Tibial nerve (tissue), 4 donors: Measurements from ENCODE around the gene MEIS1. TPM values are rescaled to one million over a fixed set of nuclear protein-coding genes. Genes with fewer than 3 reads are reported as not detected.

Source experiments
- DNase-seq, 2 donors: peaks; one replicate each; pipeline ENCODE4 v3.0.0-alpha.2; 2019; ENCODE audit warnings: low spot score in 2 of 2
- H3K27ac ChIP-seq, 4 donors: fragments of 200-600 bp; sonication (generic) in 3 of 4; one replicate each; pipeline ENCODE4 v1.5.1; 2017 to 2019; ENCODE audit warnings: mild to moderate bottlenecking in 1 of 4
- H3K27me3 ChIP-seq, 2 donors: fragments of 200-600 bp; sonication (generic) in 1 of 2; one replicate each; pipeline versions ENCODE4 v1.5.1 to v1.6.0; 2017 to 2019
- H3K36me3 ChIP-seq, 3 donors: fragments of 200-600 bp; sonication (generic); one replicate each; pipeline ENCODE4 v1.5.1; 2018 to 2019
- H3K4me1 ChIP-seq, 4 donors: fragments of 200-600 bp; sonication (generic) in 3 of 4; one replicate each; pipeline ENCODE4 v1.5.1; 2017 to 2019
- H3K4me3 ChIP-seq, 4 donors: fragments of 200-600 bp; sonication (generic) in 3 of 4; one replicate each; pipeline ENCODE4 v1.5.1; 2017 to 2019; ENCODE audit warnings: mild to moderate bottlenecking in 1 of 4, moderate library complexity in 1 of 4
- H3K9me3 ChIP-seq, 4 donors: fragments of 200-600 bp; sonication (generic) in 3 of 4; one replicate each; pipeline ENCODE4 v1.5.1; 2017 to 2019
- EP300 ChIP-seq, 2 donors: sonication (generic); formaldehyde crosslinking; IDR thresholded peaks; one replicate each; pipeline ENCODE4 v1.6.1; 2017; ENCODE audit warnings: antibody characterized with exemption in 2 of 2, mild to moderate bottlenecking in 1 of 2
- POLR2A ChIP-seq, 2 donors: fragments of 450-650 bp; IDR thresholded peaks; one replicate each; pipeline ENCODE4 v1.6.1; 2017; ENCODE audit warnings: antibody characterized with exemption in 2 of 2, mild to moderate bottlenecking in 2 of 2, moderate library complexity in 2 of 2
- WGBS, 2 donors: methylation state at CpG; one replicate each; pipeline ENCODE4 v1.1.5; 2018; 5-methylcytosine and 5-hydroxymethylcytosine counted together
- total RNA-seq, 4 donors: library from RNA; depleted of rRNA; stranded (reverse); fragments of >200 nt; gene quantifications; one replicate each; pipeline ENCODE4 v1.1.0, GENCODE V29; 2016
- TF ChIP-seq, protein P1 (sequence below), 5 experiments: fragments of 200-600 bp in 3 of 5; fragments of 450-650 bp in 2 of 5; sonication (generic) in 3 of 5; IDR thresholded peaks; one replicate each; pipeline ENCODE4 v1.5.1; 2016 to 2019; ENCODE audit warnings: antibody characterized with exemption in 5 of 5, mild to moderate bottlenecking in 3 of 5, moderate library complexity in 2 of 5

Gene MEIS1
- total RNA-seq, 4 donors from 2014 or later, result 9.0 to 18.4 (median 12.5) TPM

GRCh38 chr2:66544258-66544657 lies 109.3 kb downstream of the MEIS1 start:
- no peak for TF ChIP-seq EP300 (IDR thresholded peaks at IDR 0.05)
- TF ChIP-seq, protein P1, sequence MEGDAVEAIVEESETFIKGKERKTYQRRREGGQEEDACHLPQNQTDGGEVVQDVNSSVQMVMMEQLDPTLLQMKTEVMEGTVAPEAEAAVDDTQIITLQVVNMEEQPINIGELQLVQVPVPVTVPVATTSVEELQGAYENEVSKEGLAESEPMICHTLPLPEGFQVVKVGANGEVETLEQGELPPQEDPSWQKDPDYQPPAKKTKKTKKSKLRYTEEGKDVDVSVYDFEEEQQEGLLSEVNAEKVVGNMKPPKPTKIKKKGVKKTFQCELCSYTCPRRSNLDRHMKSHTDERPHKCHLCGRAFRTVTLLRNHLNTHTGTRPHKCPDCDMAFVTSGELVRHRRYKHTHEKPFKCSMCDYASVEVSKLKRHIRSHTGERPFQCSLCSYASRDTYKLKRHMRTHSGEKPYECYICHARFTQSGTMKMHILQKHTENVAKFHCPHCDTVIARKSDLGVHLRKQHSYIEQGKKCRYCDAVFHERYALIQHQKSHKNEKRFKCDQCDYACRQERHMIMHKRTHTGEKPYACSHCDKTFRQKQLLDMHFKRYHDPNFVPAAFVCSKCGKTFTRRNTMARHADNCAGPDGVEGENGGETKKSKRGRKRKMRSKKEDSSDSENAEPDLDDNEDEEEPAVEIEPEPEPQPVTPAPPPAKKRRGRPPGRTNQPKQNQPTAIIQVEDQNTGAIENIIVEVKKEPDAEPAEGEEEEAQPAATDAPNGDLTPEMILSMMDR (IDR thresholded peaks at IDR 0.05), result no peak
- TF ChIP-seq POLR2A (IDR thresholded peaks at IDR 0.05), result no peak
- no peaks in the 10 kb centered on the region for H3K4me1 ChIP-seq

DNA sequence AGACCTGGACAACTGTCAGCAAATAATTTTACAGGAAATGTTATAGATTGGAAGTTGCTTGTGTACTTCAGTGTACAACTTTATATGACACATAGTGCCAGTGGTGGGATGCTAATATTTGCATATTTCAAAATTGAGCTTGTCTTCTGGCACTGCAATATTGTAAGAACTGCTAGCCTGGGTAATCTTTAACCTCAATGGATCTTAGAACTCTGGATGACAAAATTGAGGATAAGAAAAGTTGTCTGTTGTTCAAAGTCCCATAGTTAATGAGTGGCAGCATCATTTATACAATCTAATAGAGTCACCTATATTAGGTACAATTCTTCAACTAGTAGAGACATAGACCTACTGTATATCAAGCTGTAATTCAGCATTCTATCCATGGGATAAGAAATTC lies 110.3 kb downstream of the MEIS1 start:
- Histone ChIP-seq H3K27me3 (no peaks in the 10 kb centered on the region), H3K9me3 (no peaks in the 10 kb centered on the region), H3K36me3 (no peaks in the 10 kb centered on the region), H3K4me1 (no peaks in the 10 kb centered on the region), H3K27ac (no peak overlapping the region), H3K4me3 (no peak overlapping the region)
- TF ChIP-seq, protein P1 (IDR thresholded peaks at IDR 0.05), result no peak
- no peak for TF ChIP-seq POLR2A (IDR thresholded peaks at IDR 0.05)
- no peak for TF ChIP-seq EP300 (IDR thresholded peaks at IDR 0.05)
- no peak for DNase-seq

More at GRCh38 chr2:66544258-66544657, 109.3 kb downstream of the MEIS1 start:
- 79 to 86% methylated on average over 2 of the region's 2 CpGs for whole genome bisulfite sequencing, 2 donors
- no peak overlapping the region for H3K27ac ChIP-seq
- no peak overlapping the region for H3K4me3 ChIP-seq
- no peaks in the 10 kb centered on the region for H3K27me3 ChIP-seq
- H3K36me3 ChIP-seq, result no peaks in the 10 kb centered on the region
- no peak for DNase-seq
- no peaks in the 10 kb centered on the region for H3K9me3 ChIP-seq

- Histone ChIP-seq H3K27ac (no peak overlapping the region), H3K27me3 (no peaks in the 10 kb centered on the region), H3K4me1 (no peaks in the 10 kb centered on the region), H3K4me3 (no peak overlapping the region), H3K9me3 (no peaks in the 10 kb centered on the region), H3K36me3 (no peaks in the 10 kb centered on the region)
- 33 to 37% methylated on average over 2 of the region's 2 CpGs for WGBS, 2 donors
- no peak for DNase-seq
- no peak for TF ChIP-seq POLR2A (IDR thresholded peaks at IDR 0.05)
- no peak for TF ChIP-seq EP300 (IDR thresholded peaks at IDR 0.05)
Measured at GRCh38 chr2:66547118-66547517, 112.2 kb downstream of the MEIS1 start.

- H3K4me1 ChIP-seq, result no peaks in the 10 kb centered on the region
Measured at GRCh38 chr2:66547887-66548286, 113.0 kb downstream of the MEIS1 start.

GRCh38 chr2:66548422-66548821 lies 113.5 kb downstream of the MEIS1 start:
- DNase-seq, result no peak
- no peaks in the 10 kb centered on the region for H3K9me3 ChIP-seq
- no peak overlapping the region for H3K4me3 ChIP-seq
- 91 to 93% methylated on average over 3 of the region's 3 CpGs for WGBS, 2 donors
- H3K27ac ChIP-seq, result no peak overlapping the region
- no peaks in the 10 kb centered on the region for H3K27me3 ChIP-seq
- TF ChIP-seq POLR2A (IDR thresholded peaks at IDR 0.05), result no peak
- TF ChIP-seq EP300 (IDR thresholded peaks at IDR 0.05), result no peak
- TF ChIP-seq, protein P1 (IDR thresholded peaks at IDR 0.05), result no peak
- H3K4me1 ChIP-seq, result no peaks in the 10 kb centered on the region
- no peaks in the 10 kb centered on the region for H3K36me3 ChIP-seq

More at GRCh38 chr2:66547887-66548286, 113.0 kb downstream of the MEIS1 start:
- Histone ChIP-seq H3K36me3 (no peaks in the 10 kb centered on the region), H3K9me3 (no peaks in the 10 kb centered on the region), H3K27me3 (no peaks in the 10 kb centered on the region), H3K4me3 (no peak overlapping the region), H3K27ac (no peak overlapping the region)
- TF ChIP-seq EP300 (IDR thresholded peaks at IDR 0.05) (no peak), POLR2A (IDR thresholded peaks at IDR 0.05) (no peak)
- TF ChIP-seq, protein P1 (IDR thresholded peaks at IDR 0.05), result no peak
- no peak for DNase-seq
- WGBS, 2 donors, result 79 to 83% methylated on average over 2 of the region's 2 CpGs

- Histone ChIP-seq H3K4me1 (peaks cover 0 to under 1% (median 0%) of the 10 kb centered on the region in 4 donors), H3K27me3 (no peaks in the 10 kb centered on the region), H3K9me3 (no peaks in the 10 kb centered on the region), H3K4me3 (no peak overlapping the region), H3K27ac (no peak overlapping the region), H3K36me3 (no peaks in the 10 kb centered on the region)
- DNase-seq, result no peak
- TF ChIP-seq, protein P1 (IDR thresholded peaks at IDR 0.05), result no peak
- TF ChIP-seq EP300 (IDR thresholded peaks at IDR 0.05) (no peak), POLR2A (IDR thresholded peaks at IDR 0.05) (no peak)
- 89 to 93% methylated on average over 1 of the region's 1 CpG for WGBS, 2 donors
Measured at GRCh38 chr2:66550826-66551225, 115.9 kb downstream of the MEIS1 start.
